HG03442 (cell line): ENCODE measurements around the gene CACNB4.
A peak's percentile ranks its signal among the peaks of the same experiment; 100 is the strongest.
"Not testable (repeated sequence)": the region's sequence is repeated elsewhere in the genome, so short reads cannot be mapped to it uniquely, and the experiment has no call there.

Experiments used
- ATAC-seq: cut with Tn5 transposase; IDR thresholded peaks from one replicate; pipeline ENCODE4 v1.9.1; 2021; ENCODE audit warnings: mild to moderate bottlenecking, moderate library complexity; ENCODE audit not compliant: unreplicated experiment

CACNB4 gene

DNA sequence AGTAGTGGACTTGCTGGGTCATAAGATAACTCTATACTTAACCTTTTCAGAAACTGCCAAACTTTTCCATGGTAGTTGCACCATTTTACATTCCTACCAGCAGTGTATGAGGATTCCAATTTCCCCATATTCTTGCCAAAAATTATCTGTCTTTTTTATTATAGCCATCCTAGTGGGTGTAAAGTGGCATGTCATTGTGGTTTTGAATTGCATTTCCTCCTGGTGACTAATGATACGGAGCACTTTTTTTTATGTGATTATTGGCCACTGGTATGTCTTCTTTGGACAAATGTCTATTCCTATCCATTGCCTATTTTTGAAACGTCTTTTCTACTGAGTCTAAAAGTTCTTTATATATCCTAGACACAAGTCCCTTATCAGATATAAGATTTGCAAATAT lies 44.3 kb downstream of the CACNB4 start:
- no peak for ATAC-seq

DNA sequence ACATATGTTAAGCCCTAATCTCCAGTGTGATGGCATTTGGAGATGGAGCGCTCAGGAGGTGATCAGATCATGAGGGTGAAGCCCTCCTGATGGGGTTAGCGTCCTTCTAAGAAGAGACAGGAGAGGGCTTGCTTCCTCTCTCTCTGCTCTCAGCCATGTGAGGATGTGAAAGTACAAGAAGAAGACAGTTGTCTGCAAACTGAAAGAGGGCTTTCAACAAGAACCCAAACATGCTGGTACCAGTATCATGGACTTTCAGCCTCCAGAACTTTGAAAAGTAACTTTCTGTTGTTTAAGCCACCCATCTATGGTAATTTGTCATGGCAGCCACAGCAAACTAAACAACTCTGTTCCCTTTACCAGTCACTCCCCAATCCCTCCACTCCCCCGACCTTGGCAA lies 47.4 kb downstream of the CACNB4 start:
- ATAC-seq = no peak

DNA sequence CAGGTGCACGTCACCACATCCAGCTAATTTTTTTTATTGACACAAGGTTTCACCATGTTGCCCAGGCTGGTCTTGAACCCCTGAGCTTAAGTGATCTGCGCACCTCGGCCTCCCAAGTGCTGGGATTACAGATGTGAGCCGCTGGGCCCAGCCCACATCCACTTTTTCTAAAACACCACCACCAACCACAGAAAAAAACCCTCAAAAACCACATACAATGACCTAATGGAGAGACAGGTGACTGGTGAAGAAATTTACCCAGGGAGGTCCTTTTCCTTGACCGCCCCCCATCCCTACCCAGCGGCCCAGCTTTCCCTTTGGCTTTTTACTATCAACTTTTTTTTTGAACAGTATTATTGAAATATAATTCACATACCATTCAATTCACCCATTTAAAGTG lies 47.9 kb downstream of the CACNB4 start:
- no peak for ATAC-seq

DNA sequence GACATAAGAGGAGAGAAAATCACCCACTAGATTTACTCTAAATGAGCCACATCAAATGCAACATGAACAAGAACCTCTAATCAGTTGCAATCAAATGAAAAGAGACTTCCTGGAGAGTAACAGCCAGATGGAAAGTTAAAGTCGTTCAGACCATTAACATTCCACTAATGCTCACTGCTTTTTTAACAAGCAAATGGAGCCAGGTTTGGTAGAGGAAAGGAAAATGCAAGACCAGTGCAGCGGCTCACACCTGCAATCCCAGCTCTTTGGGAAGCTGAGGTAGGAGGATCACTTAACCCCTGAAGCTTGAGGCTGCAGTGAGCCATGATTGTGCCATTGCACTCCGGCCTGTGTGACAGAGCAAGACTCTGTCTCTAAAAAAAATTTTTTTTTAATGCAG lies 48.5 kb downstream of the CACNB4 start:
- no peak for ATAC-seq

DNA sequence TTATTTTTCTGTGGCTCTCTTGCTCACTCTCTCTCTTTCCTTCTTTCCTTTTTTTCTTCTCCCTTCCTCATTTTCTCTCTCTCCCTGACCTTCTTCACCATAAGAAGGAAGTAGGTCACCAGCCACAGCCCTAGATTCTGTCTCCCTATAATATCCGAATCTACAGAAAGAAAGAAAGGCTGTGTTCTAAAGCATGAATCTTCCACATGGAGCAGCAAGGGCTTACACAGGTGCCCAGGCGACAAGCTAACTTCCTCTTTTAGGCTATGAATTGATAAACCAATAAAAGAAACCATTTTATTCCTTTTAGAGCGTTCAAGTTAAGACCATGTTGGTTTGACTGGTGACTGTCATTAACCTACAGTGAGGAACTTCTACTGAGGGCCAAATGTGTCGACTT lies 49.3 kb downstream of the CACNB4 start:
- ATAC-seq = no peak

DNA sequence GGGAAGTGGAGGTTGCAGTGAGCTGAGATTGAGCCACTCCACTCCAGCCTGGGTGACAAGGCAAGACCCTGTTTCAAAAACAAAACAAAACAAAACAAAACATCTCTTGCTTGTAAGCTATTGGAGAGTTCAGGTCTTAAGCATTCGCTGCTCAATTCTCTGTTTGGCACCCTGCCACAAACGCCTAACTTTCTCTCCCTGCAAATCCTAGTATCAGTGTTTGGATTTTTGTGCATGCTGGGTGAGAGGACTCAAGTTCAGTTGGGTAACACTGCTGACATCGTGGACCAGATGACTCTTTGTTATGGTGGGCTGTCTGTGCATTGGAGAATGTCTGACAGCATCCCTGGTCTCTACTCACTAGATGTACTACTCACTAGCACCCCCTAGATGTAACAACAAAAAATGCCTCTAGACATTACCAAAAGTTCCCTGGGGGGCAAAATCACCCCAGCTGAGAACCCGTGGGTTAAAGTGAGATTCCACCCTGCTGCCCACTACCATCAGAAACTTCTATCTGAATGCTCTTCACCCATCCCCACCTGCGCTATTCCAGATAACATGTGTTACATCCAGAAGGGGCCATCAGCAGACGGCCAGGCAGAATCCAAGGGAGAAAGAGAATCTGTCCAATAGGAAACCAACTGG lies 50.9 kb downstream of the CACNB4 start:
- no peak for ATAC-seq

DNA sequence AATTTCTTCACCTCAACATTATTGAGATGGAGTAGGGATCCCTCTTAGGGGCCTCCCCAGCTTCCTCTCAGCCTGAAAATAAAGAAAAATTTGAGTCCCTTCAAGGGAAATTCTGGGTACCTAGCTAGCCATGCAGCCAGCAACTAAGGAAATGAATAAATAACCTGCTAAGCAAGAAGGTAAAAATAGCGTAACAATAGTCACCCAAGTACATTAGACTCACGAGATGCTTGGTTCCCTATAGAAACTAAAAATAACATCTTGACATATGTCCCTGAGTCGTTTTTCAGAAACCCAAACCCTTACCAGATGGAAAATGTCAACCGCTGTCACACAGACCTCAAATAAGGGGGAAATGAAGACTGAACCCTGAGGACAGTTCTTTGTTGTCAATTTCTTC lies 51.9 kb downstream of the CACNB4 start:
- ATAC-seq = peak; percentile 64

DNA sequence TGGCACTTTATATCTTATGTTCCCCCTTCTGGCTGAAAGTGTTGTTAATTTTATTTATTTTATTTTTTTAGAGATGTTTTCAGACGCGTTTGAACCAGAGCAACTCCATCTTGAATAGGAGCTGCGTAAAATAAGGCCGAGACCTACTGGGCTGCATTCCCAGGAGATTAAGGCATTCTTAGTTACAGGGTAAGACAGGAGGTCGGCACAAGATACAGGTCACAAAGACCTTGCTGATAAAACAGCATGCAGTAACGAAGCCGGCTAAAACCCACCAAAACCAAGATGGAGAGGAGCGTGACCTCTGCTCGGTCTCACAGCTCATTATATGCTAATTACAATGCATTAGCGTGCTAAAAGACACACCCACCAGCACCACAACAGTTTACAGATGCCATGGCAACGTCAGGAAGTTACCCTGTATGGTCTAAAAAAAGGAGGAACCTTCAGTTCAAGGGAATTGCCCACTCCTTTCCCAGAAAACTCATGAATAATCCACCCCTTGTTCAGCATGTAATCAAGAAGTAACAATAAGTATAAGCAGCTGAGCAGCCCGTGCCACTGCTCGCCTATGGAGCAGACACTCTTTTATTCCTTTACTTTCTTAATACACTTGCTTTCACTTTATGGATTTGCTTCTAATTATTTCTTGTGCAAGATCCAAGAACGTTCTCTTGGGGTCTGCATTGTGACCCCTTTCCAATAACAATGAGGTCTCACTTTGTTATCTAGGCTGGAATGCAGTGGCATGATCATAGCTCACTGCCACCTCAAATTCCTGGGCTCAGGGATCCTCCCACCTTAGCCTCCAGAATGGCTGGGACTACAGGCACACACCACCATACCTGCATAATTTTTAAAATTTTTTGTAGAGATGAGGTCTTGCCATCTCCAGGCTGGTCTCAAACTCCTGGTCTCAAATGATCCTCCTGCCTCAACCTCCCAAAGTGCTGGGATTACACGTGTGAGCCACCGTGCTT lies 55.9 kb downstream of the CACNB4 start:
- ATAC-seq = no peak

DNA sequence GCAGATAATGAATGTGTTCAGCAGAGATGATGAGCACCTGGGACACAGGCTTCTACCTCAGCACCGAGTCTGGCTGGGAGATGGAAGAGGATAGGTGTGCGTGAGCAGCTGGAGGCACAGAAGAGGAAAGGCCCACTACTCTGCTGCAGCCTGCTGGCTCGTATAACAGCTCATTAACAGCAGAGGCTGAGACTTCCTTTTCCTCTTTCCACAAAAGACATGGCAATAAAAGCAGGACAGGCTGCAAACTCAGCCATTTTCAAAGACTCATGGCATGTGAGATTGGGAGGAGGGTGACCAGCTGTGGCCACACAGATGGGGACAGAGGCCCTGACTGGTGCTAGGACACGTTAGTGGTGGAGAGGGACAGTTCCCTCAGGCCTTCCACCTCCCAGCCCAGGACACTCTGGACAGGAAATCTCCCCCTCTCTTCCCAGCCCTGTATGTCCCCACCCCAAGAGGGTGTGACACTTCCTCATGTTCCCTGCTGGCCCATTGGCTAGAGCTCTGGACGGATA lies 60.3 kb downstream of the CACNB4 start:
- no peak for ATAC-seq

DNA sequence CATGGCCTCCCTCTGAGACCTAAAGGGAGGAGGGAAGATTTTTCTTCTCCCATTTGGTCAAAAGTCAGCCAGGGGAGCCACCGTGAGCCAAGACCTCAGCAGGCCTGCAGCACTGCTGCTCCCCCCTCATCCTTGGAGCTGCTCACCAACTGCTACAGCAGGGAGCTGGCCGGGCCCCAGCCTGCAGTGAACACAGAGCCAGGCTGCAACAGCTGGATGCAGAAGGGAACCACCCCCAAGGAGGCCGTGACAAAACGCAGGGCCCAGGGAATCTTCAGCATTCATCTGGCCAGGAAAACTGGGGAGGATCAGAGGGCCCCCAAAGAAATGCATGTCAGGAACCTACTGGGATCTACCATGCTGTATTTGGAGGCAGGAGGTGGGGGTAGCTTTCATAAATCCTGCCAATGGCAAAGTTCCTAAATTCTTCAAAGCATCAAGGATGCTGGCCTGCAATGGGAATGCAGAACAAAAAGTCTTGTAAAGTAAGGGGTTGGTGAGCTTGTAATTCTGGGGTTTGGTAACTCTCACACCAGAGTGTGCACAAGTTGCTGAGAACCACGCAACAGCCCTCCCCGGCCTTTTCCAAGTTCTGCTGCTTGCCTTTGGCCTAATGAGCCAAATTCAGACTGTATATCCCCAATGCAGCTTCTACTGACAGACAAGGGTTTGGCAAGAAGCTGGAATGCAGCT lies 61.0 kb downstream of the CACNB4 start:
- ATAC-seq = no peak

DNA sequence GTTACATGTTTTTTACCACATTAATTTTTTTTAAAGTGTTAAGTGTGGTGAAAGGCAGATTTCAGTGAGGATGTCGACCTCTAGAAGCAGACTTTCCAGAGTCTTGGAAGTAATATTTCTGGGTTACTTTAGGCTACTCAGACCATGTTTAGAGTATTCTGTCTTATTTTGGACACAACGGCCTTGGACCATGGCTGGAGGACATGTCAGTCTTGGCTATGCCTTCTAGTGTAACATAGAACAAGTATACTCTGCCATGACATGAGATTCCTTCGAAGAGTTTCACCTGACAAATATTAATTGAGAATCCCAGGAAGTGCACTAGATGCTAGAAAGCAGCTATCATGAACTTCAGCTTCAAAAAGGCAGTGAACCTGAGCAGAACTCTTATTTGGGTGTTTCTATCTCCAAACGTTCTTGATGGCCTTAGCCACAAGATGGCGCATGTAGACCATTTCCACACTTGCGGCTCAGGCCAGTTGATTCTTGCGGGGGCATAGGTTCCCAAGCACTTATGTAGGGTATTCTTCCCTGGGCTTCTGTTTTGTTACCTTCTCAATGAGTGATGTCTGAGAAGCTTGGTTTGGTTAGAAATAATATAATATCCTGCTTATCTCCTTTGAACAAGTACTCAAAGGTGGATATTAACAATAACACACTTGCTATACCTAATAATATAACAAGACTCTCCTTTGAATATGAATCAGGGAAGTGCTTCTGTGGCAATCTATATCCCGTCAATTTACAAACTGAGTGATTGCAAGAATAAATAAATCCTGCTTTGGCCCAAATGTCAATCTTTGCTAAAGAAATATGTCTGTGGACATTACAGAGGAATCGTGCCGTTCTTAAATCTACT lies 62.0 kb downstream of the CACNB4 start:
- ATAC-seq = peak; percentile 87

DNA sequence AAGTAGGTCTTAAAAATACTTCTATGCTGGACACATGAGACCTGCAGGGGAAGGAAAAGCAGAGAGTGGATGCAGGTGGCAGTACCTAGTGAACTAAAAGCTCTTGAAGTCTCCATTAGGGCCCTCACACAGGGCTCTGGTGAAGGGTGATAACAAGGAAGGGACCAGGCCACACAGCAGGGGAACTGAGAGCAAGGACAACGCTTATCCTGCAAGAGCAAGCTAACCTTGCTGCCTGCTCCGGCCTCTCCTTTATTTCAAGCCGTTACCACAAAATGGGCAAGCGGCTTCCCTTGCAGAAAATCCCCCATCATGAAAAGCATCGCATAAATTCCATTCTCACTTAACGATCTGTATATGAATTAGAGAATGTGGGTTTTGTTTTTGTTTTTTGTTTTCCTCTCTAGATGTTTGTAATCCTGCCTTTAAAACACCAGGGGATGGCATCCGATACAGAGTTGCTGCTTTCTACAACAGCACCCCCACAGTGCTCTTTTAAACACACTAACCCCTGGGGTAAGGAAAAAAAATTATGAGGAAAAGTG lies 64.5 kb downstream of the CACNB4 start:
- ATAC-seq = no peak

DNA sequence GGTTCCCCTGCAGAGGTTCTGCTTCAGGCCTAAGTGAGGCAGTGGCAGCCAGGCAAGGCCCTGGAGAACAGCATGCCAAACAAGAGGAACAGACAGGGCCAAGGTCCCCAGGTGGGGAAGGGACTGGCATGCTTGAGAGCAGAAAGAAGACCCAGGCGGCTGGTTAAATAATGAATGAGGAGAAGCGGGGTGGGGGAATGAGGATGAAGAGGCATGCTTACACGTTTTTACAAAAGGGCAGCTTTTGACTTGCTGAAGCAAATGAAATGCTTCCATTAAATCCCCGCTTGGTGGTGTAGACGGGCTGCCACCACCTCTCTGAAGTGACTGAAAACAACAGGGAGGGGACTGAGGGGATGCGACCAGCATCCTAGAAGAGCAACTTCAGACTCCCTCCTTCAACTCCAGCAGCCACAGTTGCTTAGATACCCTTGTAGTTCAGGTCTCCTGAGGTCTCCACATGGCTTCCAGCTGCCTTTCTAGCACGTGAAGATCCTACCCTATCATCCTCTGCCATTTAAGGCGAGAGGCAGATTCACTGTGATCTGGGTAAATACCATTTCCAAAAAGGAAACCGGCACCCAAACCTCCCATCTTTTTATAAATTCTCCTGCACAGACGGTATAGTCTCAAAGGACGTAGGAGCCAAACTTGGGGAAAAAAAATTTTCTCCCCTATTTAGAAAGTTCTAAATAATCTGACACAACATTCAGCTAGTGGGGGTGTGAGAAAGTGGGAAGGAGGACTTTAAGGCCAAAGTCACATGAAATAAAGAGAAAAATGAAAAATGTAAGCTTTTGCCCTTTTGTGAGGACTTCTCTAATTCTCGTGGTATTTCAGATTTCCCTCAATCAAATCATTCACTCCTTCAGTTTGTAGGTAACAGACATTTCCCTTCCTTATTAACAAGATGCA lies 65.6 kb downstream of the CACNB4 start:
- no peak for ATAC-seq

DNA sequence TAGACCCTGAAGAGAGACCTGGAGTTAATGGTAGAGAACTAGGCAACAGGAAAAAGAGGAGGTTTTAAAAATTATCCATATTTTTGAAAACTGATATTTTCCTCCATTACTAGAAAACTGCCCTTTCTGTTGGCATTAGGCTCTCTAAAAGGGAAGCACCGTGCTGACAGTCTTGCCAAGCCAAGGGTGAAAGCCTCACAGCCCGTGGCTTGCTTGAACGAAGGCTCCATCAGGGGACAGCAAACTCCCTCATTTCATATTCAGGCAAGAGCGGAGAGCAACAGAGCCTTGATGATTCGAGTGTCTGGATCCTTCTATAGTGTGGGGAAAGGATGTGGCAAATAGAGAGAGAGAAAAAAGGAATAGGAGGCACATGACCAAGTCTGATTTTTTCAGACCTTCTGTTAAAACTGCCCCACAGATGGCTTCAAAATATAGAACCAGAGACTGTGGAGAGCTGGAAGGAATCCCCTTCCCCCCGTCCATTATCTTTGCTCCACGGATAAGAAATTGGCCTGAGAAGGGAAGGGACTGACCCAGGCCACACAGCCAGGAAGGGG lies 67.0 kb downstream of the CACNB4 start:
- ATAC-seq = no peak

DNA sequence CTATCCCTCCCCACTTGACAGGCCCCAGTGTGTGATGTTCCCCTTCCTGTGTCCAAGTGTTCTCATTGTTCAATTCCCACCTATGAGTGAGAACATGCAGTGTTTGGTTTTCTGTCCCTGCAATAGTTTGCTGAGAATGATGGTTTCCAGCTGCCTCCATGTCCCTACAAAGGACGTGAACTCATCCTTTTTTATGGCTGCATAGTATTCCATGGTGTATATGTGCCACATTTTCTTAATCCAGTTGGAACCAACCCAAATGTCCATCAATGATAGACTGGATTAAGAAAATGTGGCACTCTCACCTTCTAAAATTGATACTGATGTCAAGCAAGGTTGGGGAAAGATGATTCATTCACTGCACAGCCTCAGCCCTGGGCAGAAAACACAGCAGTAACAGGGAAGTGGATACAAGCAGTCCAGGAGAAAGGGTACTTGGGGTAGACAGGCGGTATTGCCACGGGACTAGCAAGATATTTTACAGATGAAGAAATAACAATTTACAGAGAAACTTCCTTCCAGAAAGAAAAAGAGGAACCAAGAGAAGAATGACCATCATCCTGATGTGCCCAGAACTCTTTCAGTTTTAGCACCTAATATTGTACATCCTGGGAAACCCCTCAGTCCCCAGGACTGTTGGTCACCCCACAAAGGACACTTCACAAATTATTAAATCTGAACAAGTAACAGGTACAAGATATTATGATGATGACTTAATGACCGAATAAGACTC lies 68.1 kb downstream of the CACNB4 start:
- ATAC-seq = not testable (repeated sequence)

DNA sequence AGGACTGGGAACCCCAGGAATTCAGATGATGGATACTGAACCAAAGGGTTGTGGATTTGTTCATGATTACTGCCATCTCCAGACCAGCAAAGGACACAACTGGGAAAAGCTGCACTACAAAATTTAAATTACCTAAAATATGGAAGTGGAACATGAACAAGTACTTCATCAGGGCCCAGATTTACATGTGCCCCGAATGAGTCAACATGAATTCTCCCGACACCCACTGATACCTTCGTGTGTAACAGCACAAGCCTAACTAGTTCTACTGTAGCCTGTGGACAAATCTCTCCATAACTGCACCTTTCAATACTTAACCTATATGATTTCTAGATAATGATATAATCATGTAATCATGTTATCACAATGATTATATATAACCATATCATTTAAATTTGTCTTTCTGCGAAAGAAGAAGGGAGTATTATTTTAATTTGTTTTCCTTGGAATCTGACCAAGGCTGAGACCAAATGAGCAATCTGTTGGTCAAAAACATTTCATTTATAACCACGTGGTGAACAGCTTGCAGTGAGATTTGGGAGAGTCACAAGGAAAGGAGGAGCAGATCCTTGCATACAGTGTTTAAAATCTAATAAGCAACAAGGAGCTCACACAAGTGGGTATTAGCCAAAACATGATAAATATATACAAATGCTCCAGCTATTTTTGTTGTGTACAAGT lies 70.5 kb downstream of the CACNB4 start:
- ATAC-seq = no peak

DNA sequence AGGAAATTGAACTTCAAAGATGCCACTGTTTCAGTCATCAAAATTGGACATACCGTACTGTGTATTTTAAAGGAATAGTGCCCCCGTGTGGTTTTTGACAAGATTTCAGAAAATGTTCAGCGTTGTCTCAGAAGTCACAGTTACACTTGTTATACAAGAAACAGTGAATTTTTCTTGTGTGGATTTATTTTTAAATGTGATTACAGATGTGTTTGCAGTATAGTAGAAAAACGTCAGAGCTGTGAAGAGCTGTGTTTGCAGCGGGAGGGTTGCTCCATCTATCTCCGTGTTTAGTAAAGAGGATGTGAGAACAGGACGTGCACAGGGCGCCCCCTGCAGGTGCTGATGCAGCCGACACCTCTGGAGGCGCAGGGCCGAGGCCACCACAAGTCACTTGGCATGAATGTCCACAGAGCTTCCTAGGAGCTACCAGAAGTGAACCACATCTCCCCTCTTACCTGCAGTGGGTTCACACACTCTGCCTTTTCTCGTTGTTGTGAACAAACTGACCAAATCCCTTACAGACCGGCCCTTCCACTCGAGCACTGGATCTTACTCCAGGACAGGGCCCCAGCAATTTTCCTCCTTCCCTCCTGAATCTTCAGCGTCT lies 73.1 kb downstream of the CACNB4 start:
- ATAC-seq = peak; percentile 90
